Measurements from ENCODE around the gene SECTM1. TPM values are rescaled to one million over a fixed set of nuclear protein-coding genes. Genes with fewer than 3 reads are reported as not detected.

SECTM1 gene
- total and polyA plus RNA-seq, 2 experiments from 2014 or later = 0.21 to 1.3 TPM

DNA sequence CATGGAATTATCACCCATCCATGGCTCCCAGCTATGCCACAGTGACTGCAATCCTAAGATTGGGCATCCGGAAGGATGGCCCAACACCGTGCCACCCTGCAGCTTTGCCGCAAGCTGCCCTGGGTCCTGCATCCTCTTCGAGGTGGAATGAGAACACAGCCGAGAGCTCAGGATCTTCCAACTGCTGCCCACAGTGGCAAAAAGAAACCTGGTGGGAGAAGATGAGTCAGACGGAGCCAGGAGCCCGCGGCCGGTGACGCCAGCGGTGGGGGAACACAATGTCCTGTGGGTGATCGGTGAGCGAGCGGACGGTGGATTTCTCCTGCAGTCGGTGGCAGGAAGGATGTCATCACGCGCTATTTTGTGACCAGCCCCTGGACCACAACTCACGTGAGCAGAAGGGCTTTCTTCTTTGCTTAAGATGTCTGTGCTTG, 36.3 kb downstream of the SECTM1 start:
- H3F3A ChIP-seq (replicated peaks; ENCODE audit: low read depth) = peaks cover 12% of the 10 kb centered on the region
- TF ChIP-seq, protein P1, sequence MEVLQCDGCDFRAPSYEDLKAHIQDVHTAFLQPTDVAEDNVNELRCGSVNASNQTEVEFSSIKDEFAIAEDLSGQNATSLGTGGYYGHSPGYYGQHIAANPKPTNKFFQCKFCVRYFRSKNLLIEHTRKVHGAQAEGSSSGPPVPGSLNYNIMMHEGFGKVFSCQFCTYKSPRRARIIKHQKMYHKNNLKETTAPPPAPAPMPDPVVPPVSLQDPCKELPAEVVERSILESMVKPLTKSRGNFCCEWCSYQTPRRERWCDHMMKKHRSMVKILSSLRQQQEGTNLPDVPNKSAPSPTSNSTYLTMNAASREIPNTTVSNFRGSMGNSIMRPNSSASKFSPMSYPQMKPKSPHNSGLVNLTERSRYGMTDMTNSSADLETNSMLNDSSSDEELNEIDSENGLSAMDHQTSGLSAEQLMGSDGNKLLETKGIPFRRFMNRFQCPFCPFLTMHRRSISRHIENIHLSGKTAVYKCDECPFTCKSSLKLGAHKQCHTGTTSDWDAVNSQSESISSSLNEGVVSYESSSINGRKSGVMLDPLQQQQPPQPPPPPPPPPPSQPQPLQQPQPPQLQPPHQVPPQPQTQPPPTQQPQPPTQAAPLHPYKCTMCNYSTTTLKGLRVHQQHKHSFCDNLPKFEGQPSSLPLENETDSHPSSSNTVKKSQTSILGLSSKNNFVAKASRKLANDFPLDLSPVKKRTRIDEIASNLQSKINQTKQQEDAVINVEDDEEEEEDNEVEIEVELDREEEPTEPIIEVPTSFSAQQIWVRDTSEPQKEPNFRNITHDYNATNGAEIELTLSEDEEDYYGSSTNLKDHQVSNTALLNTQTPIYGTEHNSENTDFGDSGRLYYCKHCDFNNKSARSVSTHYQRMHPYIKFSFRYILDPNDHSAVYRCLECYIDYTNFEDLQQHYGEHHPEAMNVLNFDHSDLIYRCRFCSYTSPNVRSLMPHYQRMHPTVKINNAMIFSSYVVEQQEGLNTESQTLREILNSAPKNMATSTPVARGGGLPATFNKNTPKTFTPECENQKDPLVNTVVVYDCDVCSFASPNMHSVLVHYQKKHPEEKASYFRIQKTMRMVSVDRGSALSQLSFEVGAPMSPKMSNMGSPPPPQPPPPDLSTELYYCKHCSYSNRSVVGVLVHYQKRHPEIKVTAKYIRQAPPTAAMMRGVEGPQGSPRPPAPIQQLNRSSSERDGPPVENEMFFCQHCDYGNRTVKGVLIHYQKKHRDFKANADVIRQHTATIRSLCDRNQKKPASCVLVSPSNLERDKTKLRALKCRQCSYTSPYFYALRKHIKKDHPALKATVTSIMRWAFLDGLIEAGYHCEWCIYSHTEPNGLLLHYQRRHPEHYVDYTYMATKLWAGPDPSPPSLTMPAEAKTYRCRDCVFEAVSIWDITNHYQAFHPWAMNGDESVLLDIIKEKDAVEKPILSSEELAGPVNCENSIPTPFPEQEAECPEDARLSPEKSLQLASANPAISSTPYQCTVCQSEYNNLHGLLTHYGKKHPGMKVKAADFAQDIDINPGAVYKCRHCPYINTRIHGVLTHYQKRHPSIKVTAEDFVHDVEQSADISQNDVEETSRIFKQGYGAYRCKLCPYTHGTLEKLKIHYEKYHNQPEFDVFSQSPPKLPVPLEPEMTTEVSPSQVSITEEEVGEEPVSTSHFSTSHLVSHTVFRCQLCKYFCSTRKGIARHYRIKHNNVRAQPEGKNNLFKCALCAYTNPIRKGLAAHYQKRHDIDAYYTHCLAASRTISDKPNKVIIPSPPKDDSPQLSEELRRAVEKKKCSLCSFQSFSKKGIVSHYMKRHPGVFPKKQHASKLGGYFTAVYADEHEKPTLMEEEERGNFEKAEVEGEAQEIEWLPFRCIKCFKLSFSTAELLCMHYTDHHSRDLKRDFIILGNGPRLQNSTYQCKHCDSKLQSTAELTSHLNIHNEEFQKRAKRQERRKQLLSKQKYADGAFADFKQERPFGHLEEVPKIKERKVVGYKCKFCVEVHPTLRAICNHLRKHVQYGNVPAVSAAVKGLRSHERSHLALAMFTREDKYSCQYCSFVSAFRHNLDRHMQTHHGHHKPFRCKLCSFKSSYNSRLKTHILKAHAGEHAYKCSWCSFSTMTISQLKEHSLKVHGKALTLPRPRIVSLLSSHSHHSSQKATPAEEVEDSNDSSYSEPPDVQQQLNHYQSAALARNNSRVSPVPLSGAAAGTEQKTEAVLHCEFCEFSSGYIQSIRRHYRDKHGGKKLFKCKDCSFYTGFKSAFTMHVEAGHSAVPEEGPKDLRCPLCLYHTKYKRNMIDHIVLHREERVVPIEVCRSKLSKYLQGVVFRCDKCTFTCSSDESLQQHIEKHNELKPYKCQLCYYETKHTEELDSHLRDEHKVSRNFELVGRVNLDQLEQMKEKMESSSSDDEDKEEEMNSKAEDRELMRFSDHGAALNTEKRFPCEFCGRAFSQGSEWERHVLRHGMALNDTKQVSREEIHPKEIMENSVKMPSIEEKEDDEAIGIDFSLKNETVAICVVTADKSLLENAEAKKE (CRISPR knock-in tag; IDR thresholded peaks at IDR 0.05) = no peak
- TF ChIP-seq STAT1 (IDR thresholded peaks at IDR 0.05; ENCODE audit: unreplicated experiment) = no peak
- TF ChIP-seq EZH2 (IDR thresholded peaks at IDR 0.05; ENCODE audit: low read depth, unreplicated experiment) = no peak
- TF ChIP-seq NANOG (IDR thresholded peaks at IDR 0.05; ENCODE audit: borderline replicate concordance) = no peak
- TF ChIP-seq, protein P2, sequence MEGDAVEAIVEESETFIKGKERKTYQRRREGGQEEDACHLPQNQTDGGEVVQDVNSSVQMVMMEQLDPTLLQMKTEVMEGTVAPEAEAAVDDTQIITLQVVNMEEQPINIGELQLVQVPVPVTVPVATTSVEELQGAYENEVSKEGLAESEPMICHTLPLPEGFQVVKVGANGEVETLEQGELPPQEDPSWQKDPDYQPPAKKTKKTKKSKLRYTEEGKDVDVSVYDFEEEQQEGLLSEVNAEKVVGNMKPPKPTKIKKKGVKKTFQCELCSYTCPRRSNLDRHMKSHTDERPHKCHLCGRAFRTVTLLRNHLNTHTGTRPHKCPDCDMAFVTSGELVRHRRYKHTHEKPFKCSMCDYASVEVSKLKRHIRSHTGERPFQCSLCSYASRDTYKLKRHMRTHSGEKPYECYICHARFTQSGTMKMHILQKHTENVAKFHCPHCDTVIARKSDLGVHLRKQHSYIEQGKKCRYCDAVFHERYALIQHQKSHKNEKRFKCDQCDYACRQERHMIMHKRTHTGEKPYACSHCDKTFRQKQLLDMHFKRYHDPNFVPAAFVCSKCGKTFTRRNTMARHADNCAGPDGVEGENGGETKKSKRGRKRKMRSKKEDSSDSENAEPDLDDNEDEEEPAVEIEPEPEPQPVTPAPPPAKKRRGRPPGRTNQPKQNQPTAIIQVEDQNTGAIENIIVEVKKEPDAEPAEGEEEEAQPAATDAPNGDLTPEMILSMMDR (conservative IDR thresholded peaks at IDR 0.05; ENCODE audit: low read depth in 2 of 2) = no peak
- TF ChIP-seq, protein P3, sequence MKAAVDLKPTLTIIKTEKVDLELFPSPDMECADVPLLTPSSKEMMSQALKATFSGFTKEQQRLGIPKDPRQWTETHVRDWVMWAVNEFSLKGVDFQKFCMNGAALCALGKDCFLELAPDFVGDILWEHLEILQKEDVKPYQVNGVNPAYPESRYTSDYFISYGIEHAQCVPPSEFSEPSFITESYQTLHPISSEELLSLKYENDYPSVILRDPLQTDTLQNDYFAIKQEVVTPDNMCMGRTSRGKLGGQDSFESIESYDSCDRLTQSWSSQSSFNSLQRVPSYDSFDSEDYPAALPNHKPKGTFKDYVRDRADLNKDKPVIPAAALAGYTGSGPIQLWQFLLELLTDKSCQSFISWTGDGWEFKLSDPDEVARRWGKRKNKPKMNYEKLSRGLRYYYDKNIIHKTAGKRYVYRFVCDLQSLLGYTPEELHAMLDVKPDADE (IDR thresholded peaks at IDR 0.05) = no peak
- TF ChIP-seq, protein P4, sequence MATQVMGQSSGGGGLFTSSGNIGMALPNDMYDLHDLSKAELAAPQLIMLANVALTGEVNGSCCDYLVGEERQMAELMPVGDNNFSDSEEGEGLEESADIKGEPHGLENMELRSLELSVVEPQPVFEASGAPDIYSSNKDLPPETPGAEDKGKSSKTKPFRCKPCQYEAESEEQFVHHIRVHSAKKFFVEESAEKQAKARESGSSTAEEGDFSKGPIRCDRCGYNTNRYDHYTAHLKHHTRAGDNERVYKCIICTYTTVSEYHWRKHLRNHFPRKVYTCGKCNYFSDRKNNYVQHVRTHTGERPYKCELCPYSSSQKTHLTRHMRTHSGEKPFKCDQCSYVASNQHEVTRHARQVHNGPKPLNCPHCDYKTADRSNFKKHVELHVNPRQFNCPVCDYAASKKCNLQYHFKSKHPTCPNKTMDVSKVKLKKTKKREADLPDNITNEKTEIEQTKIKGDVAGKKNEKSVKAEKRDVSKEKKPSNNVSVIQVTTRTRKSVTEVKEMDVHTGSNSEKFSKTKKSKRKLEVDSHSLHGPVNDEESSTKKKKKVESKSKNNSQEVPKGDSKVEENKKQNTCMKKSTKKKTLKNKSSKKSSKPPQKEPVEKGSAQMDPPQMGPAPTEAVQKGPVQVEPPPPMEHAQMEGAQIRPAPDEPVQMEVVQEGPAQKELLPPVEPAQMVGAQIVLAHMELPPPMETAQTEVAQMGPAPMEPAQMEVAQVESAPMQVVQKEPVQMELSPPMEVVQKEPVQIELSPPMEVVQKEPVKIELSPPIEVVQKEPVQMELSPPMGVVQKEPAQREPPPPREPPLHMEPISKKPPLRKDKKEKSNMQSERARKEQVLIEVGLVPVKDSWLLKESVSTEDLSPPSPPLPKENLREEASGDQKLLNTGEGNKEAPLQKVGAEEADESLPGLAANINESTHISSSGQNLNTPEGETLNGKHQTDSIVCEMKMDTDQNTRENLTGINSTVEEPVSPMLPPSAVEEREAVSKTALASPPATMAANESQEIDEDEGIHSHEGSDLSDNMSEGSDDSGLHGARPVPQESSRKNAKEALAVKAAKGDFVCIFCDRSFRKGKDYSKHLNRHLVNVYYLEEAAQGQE (IDR thresholded peaks at IDR 0.05; ENCODE audit: unreplicated experiment) = no peak
- TF ChIP-seq POLR2AphosphoS5 (IDR thresholded peaks at IDR 0.05; ENCODE audit: low read depth) = no peak
- no peak for TF ChIP-seq ZNF114 (CRISPR knock-in tag; IDR thresholded peaks at IDR 0.05)
- no peak for TF ChIP-seq JUNB (IDR thresholded peaks at IDR 0.05; ENCODE audit: unreplicated experiment)
- TF ChIP-seq EZH2phosphoT487 (IDR thresholded peaks at IDR 0.05; ENCODE audit: unreplicated experiment) = no peak
- no peak for TF ChIP-seq ZNF331 (CRISPR knock-in tag; IDR thresholded peaks at IDR 0.05; ENCODE audit: low read depth)
- TF ChIP-seq CREB1 (CRISPR knock-in tag; IDR thresholded peaks at IDR 0.05; ENCODE audit: low read depth) = no peak
- H3K4me2 ChIP-seq = no peak overlapping the region; the same call in 1 of the 2 replicates
- H3K79me2 ChIP-seq (replicated peaks; ENCODE audit: insufficient read depth) = no peaks in the 10 kb centered on the region
- DNase-seq (ENCODE audit: low spot score) (no peak), ATAC-seq (no peak)
- no peak overlapping the region for H3K4me3 ChIP-seq
- peak overlapping the region; percentile 66 for H2AFZ ChIP-seq
- Mint-ChIP-seq H3K27ac (no peak overlapping the region), H3K27me3 (ENCODE audit: insufficient read depth, low read depth, poor library complexity) (peaks cover 19% of the 10 kb centered on the region), H3K9me3 (no peaks in the 10 kb centered on the region), H3K36me3 (ENCODE audit: low read depth) (no peaks in the 10 kb centered on the region; the same call in 2 of the 3 replicates), H3K4me1 (peaks cover 28% of the 10 kb centered on the region), H3K4me3 (no peak overlapping the region; the same call in 2 of the 3 replicates)
- H3K9me2 ChIP-seq (ENCODE audit: insufficient read depth) = no peaks in the 10 kb centered on the region
- no peaks in the 10 kb centered on the region for H3K36me3 ChIP-seq (ENCODE audit: insufficient read depth)
- H3K4me1 ChIP-seq (ENCODE audit: insufficient read depth) = peaks cover 8% of the 10 kb centered on the region; the same call in 1 of the 2 replicates
- no peaks in the 10 kb centered on the region for H4K20me1 ChIP-seq (replicated peaks; ENCODE audit: insufficient read depth)
- no peak overlapping the region for H3K27ac ChIP-seq (ENCODE audit: low read depth)
- H3K27me3 ChIP-seq (ENCODE audit: insufficient read depth) = peaks cover 4% of the 10 kb centered on the region; the same call in 1 of the 2 replicates
